Neural cell (in vitro differentiated cells): ENCODE measurements around the gene AKT3. TPM values are rescaled to one million over a fixed set of nuclear protein-coding genes. Genes with fewer than 3 reads are reported as not detected.

ENCODE experiments used
- H2AFZ ChIP-seq: fragments of 200-600, 300-800 bp; sonication (generic), shearing (Covaris generic); 2 replicates; pipeline ENCODE4 v1.6.0; 2014; ENCODE audit warnings: low read depth, mild to moderate bottlenecking, antibody characterized with exemption, low read length, moderate library complexity
- H3F3A ChIP-seq: fragments of 200-600 bp; shearing (Covaris generic); 2 replicates; pipeline ENCODE4 v1.6.1; 2016; ENCODE audit warnings: mild to moderate bottlenecking, moderate library complexity, mixed read lengths, antibody characterized with exemption, low read length; ENCODE audit not compliant: insufficient read depth, poor library complexity, severe bottlenecking
- H3K27ac ChIP-seq: fragments of 200-600, 300-800 bp; sonication (generic), shearing (Covaris generic); 2 replicates; pipeline ENCODE4 v1.5.1; 2014; ENCODE audit warnings: mild to moderate bottlenecking, low read length, moderate library complexity
- H3K27me3 ChIP-seq: fragments of 300-800, 200-600 bp; sonication (generic), shearing (Covaris generic); 2 replicates; pipeline ENCODE4 v1.6.0; 2014; ENCODE audit warnings: mild to moderate bottlenecking, low read depth, low read length, moderate library complexity; ENCODE audit not compliant: insufficient read depth
- H3K36me3 ChIP-seq: fragments of 300-800, 200-600 bp; sonication (generic), shearing (Covaris generic); 2 replicates; pipeline ENCODE4 v1.5.1; 2014; ENCODE audit warnings: mild to moderate bottlenecking, antibody characterized with exemption, low read length, moderate library complexity; ENCODE audit not compliant: insufficient read depth
- H3K4me2 ChIP-seq: fragments of 300-800, 200-600 bp; sonication (generic), shearing (Covaris generic); 2 replicates; pipeline ENCODE4 v1.6.0; 2014; ENCODE audit warnings: mild to moderate bottlenecking, low read length
- H3K4me3 ChIP-seq: fragments of 300-800, 200-600 bp; sonication (generic), shearing (Covaris generic); 2 replicates; pipeline ENCODE4 v1.5.1; 2014; ENCODE audit warnings: mild to moderate bottlenecking, low read length, moderate library complexity
- H3K79me2 ChIP-seq: fragments of 200-600 bp; shearing (Covaris generic); replicated peaks from 2 replicates; pipeline ENCODE4 v1.6.0; 2014; ENCODE audit warnings: mild to moderate bottlenecking, low read length, moderate library complexity; ENCODE audit not compliant: insufficient read depth
- H3K9ac ChIP-seq: fragments of 300-800, 200-600 bp; sonication (generic), shearing (Covaris generic); 2 replicates; pipeline ENCODE4 v1.6.1; 2016; ENCODE audit warnings: mild to moderate bottlenecking, low read length, mixed read lengths
- H3K9me2 ChIP-seq: fragments of 200-600 bp; shearing (Covaris generic); 2 replicates; pipeline ENCODE4 v1.6.1; 2016; ENCODE audit warnings: mild to moderate bottlenecking, low read length, mixed read lengths; ENCODE audit not compliant: insufficient read depth
- H3K9me3 ChIP-seq: fragments of 200-600, 300-800 bp; sonication (generic), shearing (Covaris generic); 2 replicates; pipeline ENCODE4 v1.6.1; 2016; ENCODE audit warnings: mild to moderate bottlenecking, mixed run types, low read length, moderate library complexity, mixed read lengths
- H4K20me1 ChIP-seq: fragments of 200-600 bp; shearing (Covaris generic); 2 replicates; pipeline ENCODE4 v1.6.1; 2016; ENCODE audit warnings: mild to moderate bottlenecking, mixed run types; ENCODE audit not compliant: insufficient read depth
- EP300 ChIP-seq: fragments of 450-650 bp; conservative IDR thresholded peaks from 2 replicates; pipeline ENCODE4 v1.6.1; 2014; ENCODE audit warnings: antibody characterized with exemption, mild to moderate bottlenecking, moderate library complexity; ENCODE audit not compliant: poor library complexity, severe bottlenecking
- EZH2 ChIP-seq: fragments of 200-600, 300-800 bp; shearing (Covaris generic), sonication (generic); IDR thresholded peaks from 2 replicates; pipeline ENCODE4 v1.6.1; 2014; ENCODE audit warnings: antibody characterized with exemption, low read length, borderline replicate concordance, mild to moderate bottlenecking; ENCODE audit not compliant: insufficient read depth, poor library complexity, severe bottlenecking
- MXI1 ChIP-seq: fragments of 450-650 bp; conservative IDR thresholded peaks from 2 replicates; pipeline ENCODE4 v1.6.1; 2014; ENCODE audit warnings: antibody characterized with exemption, mild to moderate bottlenecking; ENCODE audit not compliant: poor library complexity, severe bottlenecking
- POLR2AphosphoS5 ChIP-seq: IDR thresholded peaks from 2 replicates; pipeline ENCODE4 v1.6.1; 2012
- RAD21 ChIP-seq: fragments of 450-650 bp; conservative IDR thresholded peaks from 2 replicates; pipeline ENCODE4 v1.6.1; 2014; ENCODE audit warnings: antibody characterized with exemption, mild to moderate bottlenecking, moderate library complexity
- SMC3 ChIP-seq: fragments of 450-650 bp; conservative IDR thresholded peaks from 2 replicates; pipeline ENCODE4 v1.6.1; 2014; ENCODE audit warnings: antibody characterized with exemption, mild to moderate bottlenecking, moderate library complexity; ENCODE audit not compliant: poor library complexity
- TAF1 ChIP-seq: IDR thresholded peaks from 2 replicates; pipeline ENCODE4 v1.6.1; 2012; ENCODE audit warnings: low read depth
- polyA plus RNA-seq: library from polyadenylated mRNA; depleted of rRNA; stranded (reverse); fragments of >200 nt; gene quantifications from 2 replicates; pipeline ENCODE4 v1.2.3, GENCODE V29; 2014
- TF ChIP-seq, protein P1 (sequence below): IDR thresholded peaks from 2 replicates; pipeline ENCODE4 v1.6.1; 2012; ENCODE audit warnings: borderline replicate concordance
- TF ChIP-seq, protein P2 (sequence below): fragments of 450-650 bp; IDR thresholded peaks from 2 replicates; pipeline ENCODE4 v1.5.1; 2014; ENCODE audit warnings: antibody characterized with exemption, mild to moderate bottlenecking, moderate library complexity; ENCODE audit not compliant: poor library complexity, severe bottlenecking

Gene AKT3
- polyA plus RNA-seq, 1 donor from 2014 or later: 46.0 TPM

DNA sequence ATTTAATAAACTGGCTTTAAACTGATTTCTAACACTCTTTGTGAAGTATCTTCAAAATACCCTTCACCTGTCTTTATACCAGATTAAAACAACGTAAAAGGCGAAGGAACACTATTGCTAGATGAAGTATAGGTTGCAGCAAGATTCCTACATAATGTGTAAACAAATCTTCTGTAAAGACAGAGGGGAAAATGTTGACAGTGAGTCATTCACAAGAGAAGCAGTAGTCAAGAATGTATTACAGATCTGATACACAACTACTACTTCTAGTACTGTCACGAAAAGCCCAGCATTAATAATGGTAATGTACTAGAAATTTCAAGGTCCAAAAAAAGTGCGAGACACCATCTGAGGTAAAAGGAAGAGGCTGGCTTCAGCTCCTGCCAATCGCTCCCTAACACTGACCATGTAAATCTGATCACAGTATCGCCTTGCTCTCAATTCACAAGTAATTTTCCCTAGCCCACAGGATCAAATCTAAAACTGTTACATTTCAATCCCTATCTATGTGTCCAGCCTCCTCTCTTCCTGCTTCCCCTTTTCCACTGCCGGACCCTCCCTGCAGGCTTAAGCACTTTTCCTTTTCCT is 290.4 kb downstream of the AKT3 start:
- no peaks in the 10 kb centered on the region for H3K79me2 ChIP-seq
- H3K4me3 ChIP-seq: no peak overlapping the region
- TF ChIP-seq, protein P1, sequence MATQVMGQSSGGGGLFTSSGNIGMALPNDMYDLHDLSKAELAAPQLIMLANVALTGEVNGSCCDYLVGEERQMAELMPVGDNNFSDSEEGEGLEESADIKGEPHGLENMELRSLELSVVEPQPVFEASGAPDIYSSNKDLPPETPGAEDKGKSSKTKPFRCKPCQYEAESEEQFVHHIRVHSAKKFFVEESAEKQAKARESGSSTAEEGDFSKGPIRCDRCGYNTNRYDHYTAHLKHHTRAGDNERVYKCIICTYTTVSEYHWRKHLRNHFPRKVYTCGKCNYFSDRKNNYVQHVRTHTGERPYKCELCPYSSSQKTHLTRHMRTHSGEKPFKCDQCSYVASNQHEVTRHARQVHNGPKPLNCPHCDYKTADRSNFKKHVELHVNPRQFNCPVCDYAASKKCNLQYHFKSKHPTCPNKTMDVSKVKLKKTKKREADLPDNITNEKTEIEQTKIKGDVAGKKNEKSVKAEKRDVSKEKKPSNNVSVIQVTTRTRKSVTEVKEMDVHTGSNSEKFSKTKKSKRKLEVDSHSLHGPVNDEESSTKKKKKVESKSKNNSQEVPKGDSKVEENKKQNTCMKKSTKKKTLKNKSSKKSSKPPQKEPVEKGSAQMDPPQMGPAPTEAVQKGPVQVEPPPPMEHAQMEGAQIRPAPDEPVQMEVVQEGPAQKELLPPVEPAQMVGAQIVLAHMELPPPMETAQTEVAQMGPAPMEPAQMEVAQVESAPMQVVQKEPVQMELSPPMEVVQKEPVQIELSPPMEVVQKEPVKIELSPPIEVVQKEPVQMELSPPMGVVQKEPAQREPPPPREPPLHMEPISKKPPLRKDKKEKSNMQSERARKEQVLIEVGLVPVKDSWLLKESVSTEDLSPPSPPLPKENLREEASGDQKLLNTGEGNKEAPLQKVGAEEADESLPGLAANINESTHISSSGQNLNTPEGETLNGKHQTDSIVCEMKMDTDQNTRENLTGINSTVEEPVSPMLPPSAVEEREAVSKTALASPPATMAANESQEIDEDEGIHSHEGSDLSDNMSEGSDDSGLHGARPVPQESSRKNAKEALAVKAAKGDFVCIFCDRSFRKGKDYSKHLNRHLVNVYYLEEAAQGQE: no peak
- TF ChIP-seq MXI1 (no peak), POLR2AphosphoS5 (no peak), SMC3 (no peak), RAD21 (no peak), TAF1 (no peak), EP300 (no peak)
- TF ChIP-seq, protein P2, sequence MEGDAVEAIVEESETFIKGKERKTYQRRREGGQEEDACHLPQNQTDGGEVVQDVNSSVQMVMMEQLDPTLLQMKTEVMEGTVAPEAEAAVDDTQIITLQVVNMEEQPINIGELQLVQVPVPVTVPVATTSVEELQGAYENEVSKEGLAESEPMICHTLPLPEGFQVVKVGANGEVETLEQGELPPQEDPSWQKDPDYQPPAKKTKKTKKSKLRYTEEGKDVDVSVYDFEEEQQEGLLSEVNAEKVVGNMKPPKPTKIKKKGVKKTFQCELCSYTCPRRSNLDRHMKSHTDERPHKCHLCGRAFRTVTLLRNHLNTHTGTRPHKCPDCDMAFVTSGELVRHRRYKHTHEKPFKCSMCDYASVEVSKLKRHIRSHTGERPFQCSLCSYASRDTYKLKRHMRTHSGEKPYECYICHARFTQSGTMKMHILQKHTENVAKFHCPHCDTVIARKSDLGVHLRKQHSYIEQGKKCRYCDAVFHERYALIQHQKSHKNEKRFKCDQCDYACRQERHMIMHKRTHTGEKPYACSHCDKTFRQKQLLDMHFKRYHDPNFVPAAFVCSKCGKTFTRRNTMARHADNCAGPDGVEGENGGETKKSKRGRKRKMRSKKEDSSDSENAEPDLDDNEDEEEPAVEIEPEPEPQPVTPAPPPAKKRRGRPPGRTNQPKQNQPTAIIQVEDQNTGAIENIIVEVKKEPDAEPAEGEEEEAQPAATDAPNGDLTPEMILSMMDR: no peak
- H3K27ac ChIP-seq: no peak overlapping the region
- no peak overlapping the region for H3K4me2 ChIP-seq
- no peaks in the 10 kb centered on the region for H3F3A ChIP-seq
- H3K27me3 ChIP-seq: no peaks in the 10 kb centered on the region
- H2AFZ ChIP-seq: no peak overlapping the region
- H3K9ac ChIP-seq: no peak overlapping the region
- peaks cover 6% of the 10 kb centered on the region for H3K9me3 ChIP-seq
- H4K20me1 ChIP-seq: no peaks in the 10 kb centered on the region
- peaks cover 20% of the 10 kb centered on the region for H3K36me3 ChIP-seq
- no peaks in the 10 kb centered on the region for H3K9me2 ChIP-seq

DNA sequence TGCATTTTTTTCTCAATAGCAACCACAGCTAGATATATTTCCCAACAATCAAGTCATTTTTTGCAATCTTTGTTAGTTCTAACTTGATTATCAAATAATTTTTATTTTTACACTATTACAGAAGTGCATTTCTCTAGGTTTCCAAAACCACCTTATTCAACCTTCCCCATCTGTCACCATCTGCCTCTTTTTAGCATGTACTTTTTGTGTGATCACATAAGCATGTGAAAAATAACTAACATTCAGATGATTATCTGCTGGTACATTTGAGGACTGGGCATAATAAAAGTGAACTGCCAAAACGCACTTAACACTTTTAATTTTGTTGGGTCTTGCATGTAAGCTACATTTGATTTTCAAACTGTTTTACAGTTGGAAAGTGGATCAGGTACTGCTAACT is 291.5 kb downstream of the AKT3 start:
- H4K20me1 ChIP-seq: no peaks in the 10 kb centered on the region
- H3K4me2 ChIP-seq: no peak overlapping the region
- H3K4me3 ChIP-seq: no peak overlapping the region
- no peaks in the 10 kb centered on the region for H3K79me2 ChIP-seq
- H2AFZ ChIP-seq: no peak overlapping the region
- no peak overlapping the region for H3K9ac ChIP-seq
- H3K9me3 ChIP-seq: peaks cover 6% of the 10 kb centered on the region
- no peaks in the 10 kb centered on the region for H3K27me3 ChIP-seq
- peaks cover 20% of the 10 kb centered on the region for H3K36me3 ChIP-seq
- TF ChIP-seq EP300: no peak
- no peak for TF ChIP-seq POLR2AphosphoS5
- no peak for TF ChIP-seq SMC3
- TF ChIP-seq, protein P1: no peak
- no peak for TF ChIP-seq RAD21
- TF ChIP-seq MXI1: no peak
- no peak for TF ChIP-seq TAF1
- TF ChIP-seq EZH2: no peak
- TF ChIP-seq, protein P2: no peak
- H3K9me2 ChIP-seq: no peaks in the 10 kb centered on the region
- no peaks in the 10 kb centered on the region for H3F3A ChIP-seq
- H3K27ac ChIP-seq: no peak overlapping the region
